IMR-90 (cell line): ENCODE results near the gene SYCE3.

Experiments
- CEBPB ChIP-seq: IDR thresholded peaks from 2 replicates; pipeline ENCODE4 v1.6.1; 2012; ENCODE audit warnings: low read depth, low read length, improper control_type of control experiment
- CTCF ChIP-seq: conservative IDR thresholded peaks from 2 replicates; pipeline ENCODE4 v1.5.1; 2012; ENCODE audit warnings: mild to moderate bottlenecking, low read depth, low read length, improper control_type of control experiment
- MAZ ChIP-seq: IDR thresholded peaks from 2 replicates; pipeline ENCODE4 v1.6.1; 2012; ENCODE audit warnings: low read depth, mild to moderate bottlenecking, low read length, improper control_type of control experiment, moderate library complexity, borderline replicate concordance
- NFE2L2 ChIP-seq: fragments of 150-350 bp; IDR thresholded peaks from 2 replicates; pipeline ENCODE4 v1.6.1; 2016; ENCODE audit warnings: low read depth, mild to moderate bottlenecking, low read length
- POLR2A ChIP-seq: IDR thresholded peaks from 2 replicates; pipeline ENCODE4 v1.6.1; 2012; ENCODE audit warnings: mild to moderate bottlenecking, low read depth, low read length
- RAD21 ChIP-seq: IDR thresholded peaks from 2 replicates; pipeline ENCODE4 v1.6.1; 2012; ENCODE audit warnings: low read length, improper control_type of control experiment
- USF2 ChIP-seq: fragments of 150-350 bp; IDR thresholded peaks from 2 replicates; pipeline ENCODE4 v1.6.1; 2017; ENCODE audit warnings: mild to moderate bottlenecking, antibody characterized with exemption, low read length, low read depth

GRCh38 chr22:50585781-50586180 is 23.1 kb upstream of the SYCE3 start:
- TF ChIP-seq CTCF (no peak), POLR2A (no peak), CEBPB (no peak), MAZ (no peak), RAD21 (no peak), NFE2L2 (no peak), USF2 (no peak)
